Activated CD4-positive, alpha-beta T cell treated with anti-CD3 and anti-CD28 coated beads for 4 hours (primary cell): ENCODE results near the gene OTOG.

Experiments used
- DNase-seq, 2 donors: peaks; one replicate each; pipeline ENCODE4 v3.0.0-alpha.2; 2020

Gene OTOG

GRCh38 chr11:17591293-17591692 lies 44.2 kb downstream of the OTOG start:
- no peak for DNase-seq

- DNase-seq = no peak
These were observed 46.6 kb downstream of the OTOG start for GRCh38 chr11:17593466-17594245.

- no peak for DNase-seq
These were observed 47.7 kb downstream of the OTOG start for GRCh38 chr11:17594686-17595192.

GRCh38 chr11:17595526-17596309 lies 48.7 kb downstream of the OTOG start:
- DNase-seq = no peak

GRCh38 chr11:17596310-17596669 lies 49.2 kb downstream of the OTOG start:
- no peak for DNase-seq

GRCh38 chr11:17596711-17597110 lies 49.7 kb downstream of the OTOG start:
- no peak for DNase-seq

- no peak for DNase-seq
These were observed 50.7 kb downstream of the OTOG start for GRCh38 chr11:17597770-17598169.

GRCh38 chr11:17598700-17599459 lies 51.8 kb downstream of the OTOG start:
- peak; percentile 38 to 62 for DNase-seq

GRCh38 chr11:17599460-17599925 lies 52.4 kb downstream of the OTOG start:
- DNase-seq = no peak

- no peak for DNase-seq
These were observed 53.5 kb downstream of the OTOG start for GRCh38 chr11:17600316-17601255.

GRCh38 chr11:17601256-17601671 lies 54.2 kb downstream of the OTOG start:
- DNase-seq = no peak

GRCh38 chr11:17601676-17602075 lies 54.6 kb downstream of the OTOG start:
- DNase-seq = no peak

- DNase-seq = no peak
These were observed 55.3 kb downstream of the OTOG start for GRCh38 chr11:17602105-17603001.

GRCh38 chr11:17603056-17603825 lies 56.2 kb downstream of the OTOG start:
- no peak for DNase-seq

GRCh38 chr11:17604201-17604914 lies 57.3 kb downstream of the OTOG start:
- no peak for DNase-seq

- no peak for DNase-seq
These were observed 57.8 kb downstream of the OTOG start for GRCh38 chr11:17604915-17605233.

GRCh38 chr11:17605651-17606122 lies 58.6 kb downstream of the OTOG start:
- DNase-seq = no peak

- no peak for DNase-seq
These were observed 59.4 kb downstream of the OTOG start for GRCh38 chr11:17606233-17607082.

- DNase-seq = no peak
These were observed 60.0 kb downstream of the OTOG start for GRCh38 chr11:17607083-17607429.
